ENCODE measurements around the gene GIT1. TPM values are rescaled to one million over a fixed set of nuclear protein-coding genes. Genes with fewer than 3 reads are reported as not detected.

GIT1 gene
- total RNA-seq, 6 experiments from 2014 or later = 24.1 to 29.7 (median 28.7) TPM

DNA sequence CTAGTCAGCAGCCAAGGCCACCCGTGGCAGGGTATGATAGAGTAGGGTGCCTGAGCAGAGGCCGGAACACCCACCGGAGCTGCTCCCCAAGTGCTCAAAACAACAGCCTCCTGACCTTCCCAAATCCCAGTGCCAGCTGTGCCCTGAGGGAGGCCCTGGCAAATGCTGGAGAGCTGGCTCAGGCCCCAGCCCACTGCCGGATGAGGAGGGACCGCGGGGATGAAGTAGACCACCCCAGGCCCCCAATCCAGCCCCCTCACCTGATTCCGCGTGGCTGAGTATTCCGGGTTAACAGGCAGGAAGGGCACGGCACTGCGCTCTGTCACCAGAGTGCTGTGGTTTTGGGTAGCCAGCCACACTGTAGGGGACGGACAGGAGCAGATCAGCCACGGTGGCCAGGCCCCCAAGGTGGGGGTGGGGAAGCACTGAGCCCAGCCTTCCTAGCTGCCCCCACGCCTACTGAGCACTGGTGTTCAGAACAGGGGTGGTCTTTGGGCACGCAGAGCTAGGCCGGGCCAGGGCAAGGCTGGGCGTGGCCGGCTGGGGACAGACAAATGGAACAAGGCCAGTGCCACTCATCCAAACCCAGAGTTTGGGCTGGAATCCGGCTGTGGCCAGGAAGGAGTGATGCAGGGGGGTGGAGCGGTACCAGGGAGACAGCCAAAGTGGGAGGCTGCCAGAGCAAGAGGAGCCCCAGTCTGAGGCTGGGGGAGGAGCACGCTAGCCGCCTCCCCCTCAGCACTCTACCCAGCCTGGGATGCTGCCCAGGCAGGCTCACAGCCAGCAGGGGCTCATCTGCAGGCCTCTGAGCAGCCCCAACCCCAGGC, 11.8 kb downstream of the GIT1 start:
- H3K27me3 Mint-ChIP-seq (ENCODE audit: insufficient read depth) = no peaks in the 10 kb centered on the region
- H3K4me3 Mint-ChIP-seq = no peak overlapping the region
- no peak for DNase-seq
- peaks cover 5% of the 10 kb centered on the region for H3K36me3 Mint-ChIP-seq (ENCODE audit: low read depth)
- H3K27ac Mint-ChIP-seq = peak overlapping the region; percentile 46
- no peaks in the 10 kb centered on the region for H3K9me3 Mint-ChIP-seq
- peaks cover 13% of the 10 kb centered on the region for H3K4me1 Mint-ChIP-seq (ENCODE audit: low read depth)
- TF ChIP-seq, protein P1, sequence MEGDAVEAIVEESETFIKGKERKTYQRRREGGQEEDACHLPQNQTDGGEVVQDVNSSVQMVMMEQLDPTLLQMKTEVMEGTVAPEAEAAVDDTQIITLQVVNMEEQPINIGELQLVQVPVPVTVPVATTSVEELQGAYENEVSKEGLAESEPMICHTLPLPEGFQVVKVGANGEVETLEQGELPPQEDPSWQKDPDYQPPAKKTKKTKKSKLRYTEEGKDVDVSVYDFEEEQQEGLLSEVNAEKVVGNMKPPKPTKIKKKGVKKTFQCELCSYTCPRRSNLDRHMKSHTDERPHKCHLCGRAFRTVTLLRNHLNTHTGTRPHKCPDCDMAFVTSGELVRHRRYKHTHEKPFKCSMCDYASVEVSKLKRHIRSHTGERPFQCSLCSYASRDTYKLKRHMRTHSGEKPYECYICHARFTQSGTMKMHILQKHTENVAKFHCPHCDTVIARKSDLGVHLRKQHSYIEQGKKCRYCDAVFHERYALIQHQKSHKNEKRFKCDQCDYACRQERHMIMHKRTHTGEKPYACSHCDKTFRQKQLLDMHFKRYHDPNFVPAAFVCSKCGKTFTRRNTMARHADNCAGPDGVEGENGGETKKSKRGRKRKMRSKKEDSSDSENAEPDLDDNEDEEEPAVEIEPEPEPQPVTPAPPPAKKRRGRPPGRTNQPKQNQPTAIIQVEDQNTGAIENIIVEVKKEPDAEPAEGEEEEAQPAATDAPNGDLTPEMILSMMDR (IDR thresholded peaks at IDR 0.05) = no peak

- H3K9me3 Mint-ChIP-seq = no peaks in the 10 kb centered on the region
- TF ChIP-seq, protein P1 (IDR thresholded peaks at IDR 0.05) = no peak
- no peak for DNase-seq
- H3K27me3 Mint-ChIP-seq (ENCODE audit: insufficient read depth) = no peaks in the 10 kb centered on the region
- H3K4me3 Mint-ChIP-seq = no peak overlapping the region
- H3K27ac Mint-ChIP-seq = no peak overlapping the region
- peaks cover 5% of the 10 kb centered on the region for H3K36me3 Mint-ChIP-seq (ENCODE audit: low read depth)
- H3K4me1 Mint-ChIP-seq (ENCODE audit: low read depth) = peaks cover 13% of the 10 kb centered on the region
Measured at GRCh38 chr17:29577001-29577370, 12.5 kb downstream of the GIT1 start.

- Mint-ChIP-seq H3K4me3 (no peak overlapping the region), H3K36me3 (ENCODE audit: low read depth) (peaks cover 5% of the 10 kb centered on the region), H3K27me3 (ENCODE audit: insufficient read depth) (no peaks in the 10 kb centered on the region), H3K9me3 (no peaks in the 10 kb centered on the region), H3K27ac (no peak overlapping the region), H3K4me1 (ENCODE audit: low read depth) (peaks cover 13% of the 10 kb centered on the region)
- TF ChIP-seq, protein P1 (IDR thresholded peaks at IDR 0.05) = no peak
- DNase-seq = no peak
Measured at GRCh38 chr17:29576214-29577000, 13.0 kb downstream of the GIT1 start.

- no peak overlapping the region for H3K4me3 Mint-ChIP-seq
- peaks cover 17% of the 10 kb centered on the region for H3K4me1 Mint-ChIP-seq (ENCODE audit: low read depth)
- H3K27ac Mint-ChIP-seq = no peak overlapping the region
- H3K9me3 Mint-ChIP-seq = no peaks in the 10 kb centered on the region
- no peak for DNase-seq
- TF ChIP-seq, protein P1 (IDR thresholded peaks at IDR 0.05) = no peak
- peaks cover 7% of the 10 kb centered on the region for H3K36me3 Mint-ChIP-seq (ENCODE audit: low read depth)
- no peaks in the 10 kb centered on the region for H3K27me3 Mint-ChIP-seq (ENCODE audit: insufficient read depth)
Measured at GRCh38 chr17:29575511-29576213, 13.8 kb downstream of the GIT1 start.

DNA sequence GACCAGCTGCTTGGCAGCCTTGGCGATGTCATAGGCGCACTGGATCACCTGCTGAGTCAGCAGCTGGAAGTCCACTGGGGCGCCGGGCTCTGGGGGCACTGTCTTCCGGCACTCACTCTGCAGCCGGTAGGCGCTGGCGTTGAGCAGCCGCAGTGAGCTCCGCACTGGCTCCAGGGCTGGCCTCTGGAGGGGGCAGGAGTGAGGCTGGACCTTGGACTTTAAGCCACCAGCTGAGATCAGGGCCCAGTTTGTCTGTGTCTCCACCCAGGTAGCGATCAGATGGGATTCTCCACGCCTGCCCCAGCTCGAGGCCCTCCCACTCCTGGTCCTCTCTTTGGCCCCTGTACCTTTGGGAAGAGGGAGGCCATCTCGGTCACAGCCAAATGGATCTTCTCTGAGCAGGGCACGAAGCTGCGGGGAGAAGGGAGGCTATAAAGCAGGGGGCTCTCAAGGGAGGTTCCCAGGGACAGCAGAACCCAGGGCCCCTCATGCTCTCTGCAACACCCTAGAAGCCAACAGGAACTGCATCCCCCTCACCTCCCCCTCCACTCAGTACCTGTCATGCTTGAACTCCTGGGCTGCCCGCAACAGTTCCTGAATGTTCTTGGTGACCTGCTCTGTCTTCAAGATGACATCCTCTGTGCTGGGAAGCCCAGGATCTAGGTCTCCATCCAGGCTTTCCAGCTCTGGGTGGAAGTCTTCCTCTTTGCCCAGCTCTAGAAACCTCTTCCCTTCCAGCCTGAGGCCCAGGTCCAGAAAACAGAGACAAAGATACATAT, 14.5 kb downstream of the GIT1 start:
- H3K36me3 Mint-ChIP-seq (ENCODE audit: low read depth) = peaks cover 5% of the 10 kb centered on the region
- no peaks in the 10 kb centered on the region for H3K27me3 Mint-ChIP-seq (ENCODE audit: insufficient read depth)
- H3K4me1 Mint-ChIP-seq (ENCODE audit: low read depth) = peaks cover 13% of the 10 kb centered on the region
- no peak for DNase-seq
- peak overlapping the region; percentile 36; the same call in 1 of the 2 replicates for H3K27ac Mint-ChIP-seq
- H3K4me3 Mint-ChIP-seq = no peak overlapping the region
- TF ChIP-seq, protein P1 (IDR thresholded peaks at IDR 0.05) = no peak
- no peaks in the 10 kb centered on the region for H3K9me3 Mint-ChIP-seq
